Measurements from ENCODE around the gene CA12.

The CA12 gene

GRCh38 chr15:63409179-63409578 is 27.5 kb upstream of the CA12 start:
- DNase-seq (ENCODE audit: low read depth), result no peak
- TF ChIP-seq CTCF (IDR thresholded peaks at IDR 0.05; ENCODE audit: insufficient read depth, low read depth, low read length, missing control alignments), result no peak
- no peak overlapping the region for H3K4me3 ChIP-seq (ENCODE audit: low read length)

- no peak for TF ChIP-seq CTCF (IDR thresholded peaks at IDR 0.05; ENCODE audit: insufficient read depth, low read depth, low read length, missing control alignments)
- no peak overlapping the region for H3K4me3 ChIP-seq (ENCODE audit: low read length)
- DNase-seq (ENCODE audit: low read depth), result no peak
These were observed 26.9 kb upstream of the CA12 start for GRCh38 chr15:63408524-63408923.

- DNase-seq (ENCODE audit: low read depth), result no peak
- H3K4me3 ChIP-seq (ENCODE audit: low read length), result no peak overlapping the region
- TF ChIP-seq CTCF (IDR thresholded peaks at IDR 0.05; ENCODE audit: insufficient read depth, low read depth, low read length, missing control alignments), result no peak
These were observed 26.0 kb upstream of the CA12 start for GRCh38 chr15:63407612-63408011.

GRCh38 chr15:63405683-63406390 is 24.2 kb upstream of the CA12 start:
- TF ChIP-seq CTCF (IDR thresholded peaks at IDR 0.05; ENCODE audit: insufficient read depth, low read depth, low read length, missing control alignments), result no peak
- H3K4me3 ChIP-seq (ENCODE audit: low read length), result no peak overlapping the region
- DNase-seq (ENCODE audit: low read depth), result no peak

GRCh38 chr15:63405159-63405558 is 23.5 kb upstream of the CA12 start:
- no peak for TF ChIP-seq CTCF (IDR thresholded peaks at IDR 0.05; ENCODE audit: insufficient read depth, low read depth, low read length, missing control alignments)
- no peak overlapping the region for H3K4me3 ChIP-seq (ENCODE audit: low read length)
- no peak for DNase-seq (ENCODE audit: low read depth)

- DNase-seq (ENCODE audit: low read depth), result no peak
- no peak overlapping the region for H3K4me3 ChIP-seq (ENCODE audit: low read length)
- TF ChIP-seq CTCF (IDR thresholded peaks at IDR 0.05; ENCODE audit: insufficient read depth, low read depth, low read length, missing control alignments), result no peak
These were observed 21.8 kb upstream of the CA12 start for GRCh38 chr15:63403254-63403945.
